PC-3 (cell line): ENCODE results near the gene BRPF1. TPM values are rescaled to one million over a fixed set of nuclear protein-coding genes. Genes with fewer than 3 reads are reported as not detected.
A peak's percentile ranks its signal among the peaks of the same experiment; 100 is the strongest.

Source experiments
- ATAC-seq: fragments of 200-7000 bp; cut with Tn5 transposase; 2 replicates; pipeline ENCODE4 v1.9.1; 2020; ENCODE audit warnings: mild to moderate bottlenecking, moderate library complexity
- BruUV-seq: library from RNA; stranded (reverse); fragments of 400-500 nt; replicated peaks from 2 replicates; lab custom pipeline; 2021; lab: Mats Ljungman, UMichigan
- CTCF ChIA-PET: fragments of 300-600 bp; sonication (Branson Sonifier 250); formaldehyde crosslinking; loops from one replicate; lab custom pipeline; 2022; ENCODE audit warnings: antibody characterized with exemption; lab: Charles Lee
- POLR2A ChIA-PET: fragments of 300-600 bp; sonication (Branson Sonifier 250); formaldehyde crosslinking; loops from one replicate; lab custom pipeline; 2022; ENCODE audit warnings: antibody characterized with exemption; ENCODE audit not compliant: unreplicated experiment; lab: Charles Lee
- DNase-seq: peaks from one replicate; pipeline ENCODE4 v3.0.0-alpha.2; 2015
- H2AFZ ChIP-seq: fragments of 300-600 bp; sonication (generic); 2 replicates; pipeline ENCODE4 v1.6.0; 2016; ENCODE audit warnings: antibody characterized with exemption, low read length
- H3F3A ChIP-seq: fragments of 300-600 bp; sonication (generic); one replicate; pipeline ENCODE4 v1.6.0; 2017; ENCODE audit warnings: antibody characterized with exemption, low read length, control low read depth, mild to moderate bottlenecking; ENCODE audit not compliant: unreplicated experiment
- H3K27ac ChIP-seq: fragments of 300-600 bp; sonication (generic); 2 replicates; pipeline ENCODE4 v1.5.1; 2016; ENCODE audit warnings: mild to moderate bottlenecking, low read length
- H3K27me3 ChIP-seq: fragments of 300-600 bp; sonication (generic); 2 replicates; pipeline ENCODE4 v1.6.1; 2016; ENCODE audit warnings: low read length, mixed read lengths
- H3K36me3 ChIP-seq: fragments of 300-600 bp; sonication (generic); 2 replicates; pipeline ENCODE4 v1.6.1; 2016; ENCODE audit warnings: low read depth, mixed run types, low read length, mixed read lengths
- H3K4me1 ChIP-seq: fragments of 300-600 bp; sonication (generic); 2 replicates; pipeline ENCODE4 v1.5.1; 2016; ENCODE audit warnings: low read length; ENCODE audit not compliant: insufficient read depth
- H3K4me2 ChIP-seq: fragments of 300-600 bp; sonication (generic); 2 replicates; pipeline ENCODE4 v1.6.0; 2016; ENCODE audit warnings: low read length
- H3K4me3 ChIP-seq: fragments of 300-600 bp; sonication (generic); 2 replicates; pipeline ENCODE4 v1.5.1; 2016; ENCODE audit warnings: mild to moderate bottlenecking, low read length, mixed read lengths
- H3K79me2 ChIP-seq: fragments of 300-600 bp; sonication (generic); 2 replicates; pipeline ENCODE4 v1.6.1; 2017; ENCODE audit warnings: low read length, mixed read lengths
- H3K9ac ChIP-seq: fragments of 300-600 bp; sonication (generic); 2 replicates; pipeline ENCODE4 v1.6.0; 2016; ENCODE audit warnings: mild to moderate bottlenecking, low read length
- H3K9me2 ChIP-seq: fragments of 300-600 bp; sonication (generic); replicated peaks from 2 replicates; pipeline ENCODE4 v1.6.1; 2016; ENCODE audit warnings: mixed run types, low read length, mixed read lengths
- H3K9me3 ChIP-seq: fragments of 300-600 bp; sonication (generic); 2 replicates; pipeline ENCODE4 v1.6.1; 2016; ENCODE audit warnings: low read length, mixed read lengths
- H4K20me1 ChIP-seq: fragments of 300-600 bp; sonication (generic); 2 replicates; pipeline ENCODE4 v1.6.1; 2016; ENCODE audit warnings: low read length, mixed read lengths
- EZH2 ChIP-seq: fragments of 300-600 bp; sonication (generic); IDR thresholded peaks from one replicate; pipeline ENCODE4 v1.6.1; 2017; ENCODE audit warnings: antibody characterized with exemption, mild to moderate bottlenecking, low read length; ENCODE audit not compliant: unreplicated experiment
- EZH2phosphoT487 ChIP-seq: fragments of 300-600 bp; sonication (generic); IDR thresholded peaks from 2 replicates; pipeline ENCODE4 v1.6.1; 2018; ENCODE audit warnings: mild to moderate bottlenecking, antibody characterized with exemption, low read length, borderline replicate concordance
- intact Hi-C: fragments of 100-400 bp; cut with micrococcal nuclease; formaldehyde crosslinking; loops from 2 replicates; pipeline ENCODE4 v1.9.0; 2023
- total RNA-seq: library from RNA; depleted of rRNA; stranded (reverse); fragments of >200 nt; gene quantifications from 2 replicates; pipeline ENCODE4 v1.2.3, GENCODE V29; 2014
- TF ChIP-seq, protein P1 (sequence below): fragments of 300-600 bp; sonication (generic); conservative IDR thresholded peaks from 2 replicates; pipeline ENCODE4 v1.5.1; 2017; ENCODE audit warnings: antibody characterized with exemption, low read depth, mild to moderate bottlenecking, low read length

The BRPF1 gene
- total RNA-seq, 1 experiment from 2014 or later: 27.0 TPM

DNA sequence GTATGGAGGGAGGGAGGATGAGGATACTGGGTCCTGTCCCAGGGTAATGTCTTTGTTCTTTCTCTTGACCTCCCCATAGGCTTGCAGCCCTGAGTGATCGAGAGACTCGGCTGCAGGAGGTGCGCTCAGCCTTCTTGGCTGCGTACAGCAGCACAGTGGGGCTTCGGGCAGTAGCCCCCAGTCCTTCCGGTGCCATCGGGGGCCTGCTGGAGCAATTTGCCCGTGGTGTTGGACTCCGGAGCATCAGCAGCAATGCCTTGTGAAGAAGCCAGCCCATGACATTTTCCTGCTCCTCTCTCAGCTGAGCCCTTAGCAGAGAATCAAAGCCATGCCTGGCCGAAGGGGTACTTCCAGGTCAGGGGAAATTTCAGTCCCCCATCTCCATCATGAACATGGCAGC lies 29.8 kb upstream of the BRPF1 start:
- POLR2A ChIA-PET: no interaction called here
- intact Hi-C loops: no loop called here
- H3K4me2 ChIP-seq: no peak overlapping the region

DNA sequence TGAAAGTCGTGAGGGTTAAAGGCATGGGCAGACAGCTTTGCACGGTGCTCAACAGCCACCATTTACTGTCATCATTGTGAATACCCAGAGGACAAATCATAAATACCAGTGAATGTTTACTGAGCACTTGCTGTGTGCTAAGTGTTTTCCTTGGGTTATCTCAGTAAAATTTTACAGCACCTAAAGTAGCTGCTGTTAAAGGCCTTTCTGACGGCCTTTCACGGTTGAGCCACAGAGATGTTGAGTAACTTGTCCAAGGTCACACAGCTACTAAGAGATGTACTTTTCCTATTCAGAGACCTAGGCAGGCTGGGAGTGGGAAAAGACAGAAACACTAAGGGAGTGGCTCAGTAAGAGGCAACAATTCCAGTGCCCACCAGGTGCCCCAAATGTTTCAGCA lies 28.3 kb upstream of the BRPF1 start:
- peaks cover 12% of the 10 kb centered on the region; the same call in 1 of the 2 replicates for H3K4me1 ChIP-seq
- intact Hi-C loops: no loop called here
- H3F3A ChIP-seq: no peaks in the 10 kb centered on the region
- no peak overlapping the region for H2AFZ ChIP-seq
- H3K36me3 ChIP-seq: no peaks in the 10 kb centered on the region
- no peak overlapping the region for H3K9ac ChIP-seq
- TF ChIP-seq EZH2phosphoT487 (no peak), EZH2 (no peak)
- TF ChIP-seq, protein P1, sequence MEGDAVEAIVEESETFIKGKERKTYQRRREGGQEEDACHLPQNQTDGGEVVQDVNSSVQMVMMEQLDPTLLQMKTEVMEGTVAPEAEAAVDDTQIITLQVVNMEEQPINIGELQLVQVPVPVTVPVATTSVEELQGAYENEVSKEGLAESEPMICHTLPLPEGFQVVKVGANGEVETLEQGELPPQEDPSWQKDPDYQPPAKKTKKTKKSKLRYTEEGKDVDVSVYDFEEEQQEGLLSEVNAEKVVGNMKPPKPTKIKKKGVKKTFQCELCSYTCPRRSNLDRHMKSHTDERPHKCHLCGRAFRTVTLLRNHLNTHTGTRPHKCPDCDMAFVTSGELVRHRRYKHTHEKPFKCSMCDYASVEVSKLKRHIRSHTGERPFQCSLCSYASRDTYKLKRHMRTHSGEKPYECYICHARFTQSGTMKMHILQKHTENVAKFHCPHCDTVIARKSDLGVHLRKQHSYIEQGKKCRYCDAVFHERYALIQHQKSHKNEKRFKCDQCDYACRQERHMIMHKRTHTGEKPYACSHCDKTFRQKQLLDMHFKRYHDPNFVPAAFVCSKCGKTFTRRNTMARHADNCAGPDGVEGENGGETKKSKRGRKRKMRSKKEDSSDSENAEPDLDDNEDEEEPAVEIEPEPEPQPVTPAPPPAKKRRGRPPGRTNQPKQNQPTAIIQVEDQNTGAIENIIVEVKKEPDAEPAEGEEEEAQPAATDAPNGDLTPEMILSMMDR: no peak
- no peak overlapping the region for H3K4me2 ChIP-seq
- ATAC-seq (no peak), DNase-seq (no peak)
- H3K27me3 ChIP-seq: peaks cover 13% of the 10 kb centered on the region
- no peaks in the 10 kb centered on the region for H3K9me3 ChIP-seq
- ChIA-PET CTCF (no interaction called here), POLR2A (no interaction called here)
- no peaks in the 10 kb centered on the region for H3K9me2 ChIP-seq
- no peak overlapping the region for H3K4me3 ChIP-seq
- H3K27ac ChIP-seq: no peak overlapping the region
- no peaks in the 10 kb centered on the region for H3K79me2 ChIP-seq
- no TSS peak for BruUV-seq
- no peaks in the 10 kb centered on the region for H4K20me1 ChIP-seq

More for the DNA sequence above, 29.8 kb upstream of the BRPF1 start:
- DNase-seq (no peak), ATAC-seq (no peak)
- Histone ChIP-seq H3K36me3 (no peaks in the 10 kb centered on the region), H3K9me3 (no peaks in the 10 kb centered on the region), H3K27me3 (peaks cover 13% of the 10 kb centered on the region), H3K9ac (no peak overlapping the region), H3K9me2 (no peaks in the 10 kb centered on the region), H2AFZ (no peak overlapping the region), H3K79me2 (no peaks in the 10 kb centered on the region), H3F3A (no peaks in the 10 kb centered on the region), H3K4me3 (no peak overlapping the region), H3K4me1 (peaks cover 12% of the 10 kb centered on the region; the same call in 1 of the 2 replicates), H3K27ac (no peak overlapping the region), H4K20me1 (no peaks in the 10 kb centered on the region)
- no peak for TF ChIP-seq EZH2phosphoT487
- no peak for TF ChIP-seq EZH2
- TF ChIP-seq, protein P1: no peak
- CTCF ChIA-PET: interaction anchor here (0.6 kb wide), 1 partner anchor 201 kb away, joined by 3 read pairs; no protein-coding TSS in a partner anchor
- no TSS peak for BruUV-seq

DNA sequence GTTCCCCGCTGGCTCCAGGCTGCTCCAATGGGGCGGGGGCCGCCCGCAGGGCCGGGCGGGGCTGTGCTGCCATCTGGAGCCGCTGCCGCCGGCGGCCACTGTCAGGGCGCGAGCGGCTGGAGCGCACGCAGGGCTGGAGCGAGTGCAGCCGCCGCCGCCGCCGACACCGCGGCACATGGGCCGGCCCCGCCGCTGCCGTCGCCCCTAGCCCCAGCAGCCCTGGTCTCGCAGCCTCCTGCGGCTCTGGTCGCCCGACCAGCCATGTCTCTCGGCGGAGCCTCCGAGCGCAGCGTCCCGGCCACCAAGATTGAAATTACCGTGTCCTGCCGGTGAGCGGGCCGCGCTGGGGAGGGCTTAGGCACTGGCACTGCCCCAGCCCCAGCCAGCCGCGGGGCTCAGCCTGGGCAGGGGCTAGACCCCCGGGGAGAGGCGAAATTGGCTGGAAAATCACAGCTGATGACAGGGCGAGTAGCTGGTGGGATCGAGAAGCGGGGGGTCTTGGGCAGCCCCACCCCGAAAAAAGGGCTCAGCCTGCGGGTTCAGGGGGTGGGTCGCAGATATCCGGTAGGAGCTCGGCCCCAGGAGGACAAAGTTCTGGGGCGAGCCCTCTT lies 27.7 kb upstream of the BRPF1 start, which contains the start of gene CPNE9:
Gene CPNE9, plus strand, starts transcription at position 98 of the 611 bp plus-strand sequence. Its CDS starts 164 bp downstream, at position 262.
- no peak within 1 kb of the TSS for H3K27ac ChIP-seq
- no peaks in the 10 kb centered on the region for H3K36me3 ChIP-seq
- H3K27me3 ChIP-seq: peaks cover 13% of the 10 kb centered on the region
- no TSS peak for BruUV-seq
- peak within 1 kb of the TSS; percentile 92 for H3K4me2 ChIP-seq
- no peaks in the 10 kb centered on the region for H4K20me1 ChIP-seq
- H3F3A ChIP-seq: no peaks in the 10 kb centered on the region
- no peaks in the 10 kb centered on the region for H3K9me2 ChIP-seq
- TF ChIP-seq, protein P1: no peak
- peak; percentile 30 for TF ChIP-seq EZH2
- CTCF ChIA-PET: no interaction called here
- intact Hi-C loops: no loop called here
- no peaks in the 10 kb centered on the region for H3K9me3 ChIP-seq
- peaks cover 12% of the 10 kb centered on the region; the same call in 1 of the 2 replicates for H3K4me1 ChIP-seq
- no peak for DNase-seq
- H3K9ac ChIP-seq: no peak within 1 kb of the TSS
- H3K4me3 ChIP-seq: peak within 1 kb of the TSS; percentile 61
- ATAC-seq: peak; percentile 57
- POLR2A ChIA-PET: no interaction called here
- H3K79me2 ChIP-seq: no peaks in the 10 kb centered on the region
- H2AFZ ChIP-seq: peak within 1 kb of the TSS; percentile 80
